WTC11 (cell line): Measurements from ENCODE around the gene ANKRD2. TPM values are rescaled to one million over a fixed set of nuclear protein-coding genes. Genes with fewer than 3 reads are reported as not detected.

Experiments used
- ATAC-seq: fragments of 200-7000 bp; cut with Tn5 transposase; 2 replicates; pipeline ENCODE4 v1.10.0; 2021; ENCODE audit warnings: mild to moderate bottlenecking, moderate library complexity
- CTCF ChIA-PET: fragments of 300-600 bp; sonication (Branson Sonifier 250); formaldehyde crosslinking; loops from one replicate; lab custom pipeline; 2021; ENCODE audit warnings: antibody characterized with exemption; lab: Charles Lee
- POLR2A ChIA-PET: fragments of 350-600 bp; sonication (Branson Sonifier 250); formaldehyde crosslinking; loops from one replicate; lab custom pipeline; 2021; ENCODE audit warnings: antibody characterized with exemption; lab: Charles Lee
- DNase-seq: peaks from one replicate; pipeline ENCODE4 v3.0.0; 2021; ENCODE audit warnings: low spot score
- H3K27ac Mint-ChIP-seq: 2 replicates; pipeline ENCODE4 v1.8.0; 2021; ENCODE audit warnings: mixed read lengths
- H3K27me3 Mint-ChIP-seq: 2 replicates; pipeline ENCODE4 v1.8.0; 2021; ENCODE audit warnings: low read depth, mild to moderate bottlenecking, moderate library complexity, mixed read lengths
- H3K36me3 Mint-ChIP-seq: 2 replicates; pipeline ENCODE4 v1.8.0; 2021; ENCODE audit warnings: mixed read lengths
- H3K4me1 Mint-ChIP-seq: 2 replicates; pipeline ENCODE4 v1.8.0; 2022; ENCODE audit warnings: mixed read lengths
- H3K4me3 Mint-ChIP-seq: 2 replicates; pipeline ENCODE4 v1.8.0; 2021; ENCODE audit warnings: mild to moderate bottlenecking, moderate library complexity, mixed read lengths
- H3K9me3 Mint-ChIP-seq: 2 replicates; pipeline ENCODE4 v1.8.0; 2021; ENCODE audit warnings: mixed read lengths
- E2F5 ChIP-seq: sonication (generic); formaldehyde crosslinking; IDR thresholded peaks from 2 replicates; pipeline ENCODE4 v1.8.1; 2022; ENCODE audit warnings: mild to moderate bottlenecking, moderate library complexity, missing genetic modification reagents
- ELF4 ChIP-seq: sonication (generic); formaldehyde crosslinking; IDR thresholded peaks from 2 replicates; pipeline ENCODE4 v1.8.1; 2022; ENCODE audit warnings: low read depth, mild to moderate bottlenecking, moderate library complexity, missing genetic modification reagents
- FOXK1 ChIP-seq: sonication (generic); formaldehyde crosslinking; IDR thresholded peaks from 2 replicates; pipeline ENCODE4 v1.8.0; 2022; ENCODE audit warnings: mild to moderate bottlenecking, moderate library complexity, missing genetic modification reagents
- NFATC4 ChIP-seq: fragments of 250-450 bp; sonication (Bioruptor Pico); IDR thresholded peaks from 2 replicates; pipeline ENCODE4 v1.9.0; 2021; ENCODE audit warnings: mild to moderate bottlenecking
- NR1H2 ChIP-seq: sonication (generic); formaldehyde crosslinking; IDR thresholded peaks from 2 replicates; pipeline ENCODE4 v1.9.0; 2021; ENCODE audit warnings: mild to moderate bottlenecking, moderate library complexity, missing genetic modification reagents
- PREB ChIP-seq: sonication (generic); formaldehyde crosslinking; IDR thresholded peaks from 2 replicates; pipeline ENCODE4 v1.8.1; 2022; ENCODE audit warnings: mild to moderate bottlenecking, missing genetic modification reagents, moderate library complexity, borderline replicate concordance
- SP1 ChIP-seq: sonication (generic); formaldehyde crosslinking; conservative IDR thresholded peaks from 2 replicates; pipeline ENCODE4 v1.8.1; 2022; ENCODE audit warnings: missing genetic modification reagents
- TEAD4 ChIP-seq: sonication (generic); formaldehyde crosslinking; IDR thresholded peaks from 2 replicates; pipeline ENCODE4 v1.8.0; 2022; ENCODE audit warnings: mild to moderate bottlenecking, missing genetic modification reagents
- USF2 ChIP-seq: sonication (generic); formaldehyde crosslinking; IDR thresholded peaks from 2 replicates; pipeline ENCODE4 v1.8.1; 2023; ENCODE audit warnings: mild to moderate bottlenecking, missing genetic modification reagents, moderate library complexity
- ZNF219 ChIP-seq: sonication (generic); formaldehyde crosslinking; IDR thresholded peaks from 2 replicates; pipeline ENCODE4 v1.8.0; 2023; ENCODE audit warnings: missing genetic modification reagents, mild to moderate bottlenecking, borderline replicate concordance
- total RNA-seq: library from RNA; stranded (reverse); gene quantifications from 3 replicates; pipeline ENCODE4 v1.2.3, GENCODE V29; 2021
- TF ChIP-seq, protein P1 (sequence below): sonication (generic); formaldehyde crosslinking; IDR thresholded peaks from 2 replicates; pipeline ENCODE4 v1.8.0; 2022; ENCODE audit warnings: missing genetic modification reagents

Gene ANKRD2
- total RNA-seq, 1 experiment from 2014 or later, result not detected

DNA sequence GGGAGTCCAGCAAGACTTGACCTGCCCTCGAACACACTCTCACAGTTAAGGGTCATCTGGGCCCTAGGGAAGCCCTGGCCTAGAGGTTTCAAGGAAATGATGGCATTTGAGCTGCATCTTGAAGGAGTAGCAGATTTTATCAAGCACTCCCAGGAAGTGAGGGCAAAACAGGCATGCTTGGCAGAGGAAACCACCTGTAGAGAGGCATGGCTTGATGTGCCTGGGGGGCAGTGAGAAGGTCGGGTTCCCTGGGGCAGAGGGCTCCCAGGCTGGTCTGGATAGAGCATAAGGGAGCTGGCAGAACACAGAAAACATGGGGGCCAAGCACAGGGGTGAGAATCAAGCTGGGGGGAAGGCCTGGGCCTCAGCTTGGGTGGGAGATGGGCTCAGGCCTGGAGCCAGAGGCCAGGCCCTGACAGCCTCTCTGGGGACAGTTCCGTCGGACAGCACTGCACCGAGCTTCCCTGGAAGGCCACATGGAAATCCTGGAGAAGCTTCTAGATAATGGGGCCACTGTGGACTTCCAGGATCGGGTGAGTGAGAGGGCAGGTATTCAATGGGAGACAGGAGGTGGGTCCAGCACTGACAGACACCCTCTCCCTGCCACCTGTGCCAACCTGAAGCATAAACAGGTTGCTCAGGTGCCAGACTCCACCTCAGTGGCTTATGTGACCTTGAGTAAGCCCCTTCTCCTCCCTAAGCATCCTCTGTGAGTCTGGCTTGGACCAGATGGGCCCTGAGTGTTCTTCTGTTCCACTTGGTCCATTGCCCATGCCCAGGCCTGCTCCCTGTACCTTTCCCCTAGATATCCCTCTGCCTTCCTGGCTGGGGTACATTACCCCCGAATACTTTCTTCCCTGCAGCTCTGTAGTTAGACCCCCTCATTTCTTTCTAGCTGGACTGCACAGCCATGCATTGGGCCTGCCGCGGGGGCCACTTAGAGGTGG is 8.1 kb downstream of the ANKRD2 start:
- Mint-ChIP-seq H3K9me3 (no peaks in the 10 kb centered on the region), H3K27me3 (no peaks in the 10 kb centered on the region), H3K27ac (no peak overlapping the region), H3K36me3 (no peaks in the 10 kb centered on the region), H3K4me3 (no peak overlapping the region), H3K4me1 (0 out of 2 replicates have a peak, but pooled peaks cover 7% of the 10 kb centered on the region)
- no peak for ATAC-seq
- POLR2A ChIA-PET, result no interaction called here
- TF ChIP-seq PREB (CRISPR knock-in tag) (no peak), ZNF219 (CRISPR knock-in tag) (no peak), NFATC4 (CRISPR knock-in tag) (no peak), SP1 (CRISPR knock-in tag) (no peak), TEAD4 (CRISPR knock-in tag) (no peak), NR1H2 (CRISPR knock-in tag) (no peak), USF2 (no peak), FOXK1 (CRISPR knock-in tag) (no peak)
- CTCF ChIA-PET, result interaction anchor here (1.9 to 2.3 kb wide), 3 partner anchors 8 to 46 kb away, joined by 6 to 11 read pairs (median 6); partner anchors contain the start of gene ANKRD2
- no peak for DNase-seq

DNA sequence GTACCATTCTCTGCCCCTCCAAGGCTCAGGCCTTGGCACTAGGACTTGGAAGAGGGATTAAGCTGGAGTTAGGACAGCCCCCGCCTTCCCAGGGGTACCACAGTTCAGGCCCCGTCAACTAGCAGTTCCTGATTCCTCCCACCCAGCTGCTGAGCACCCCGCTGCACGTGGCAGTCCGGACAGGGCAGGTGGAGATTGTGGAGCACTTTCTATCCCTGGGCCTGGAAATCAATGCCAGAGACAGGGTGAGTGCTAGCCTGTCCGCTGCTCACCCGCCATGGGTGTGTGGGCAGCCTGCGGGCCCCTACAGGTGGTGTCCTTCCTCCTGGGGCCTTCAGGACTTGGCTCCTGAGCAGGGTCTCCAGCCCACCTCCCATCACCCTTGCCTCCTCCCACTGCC is 9.6 kb downstream of the ANKRD2 start:
- ChIA-PET POLR2A (no interaction called here), CTCF (interaction anchor here (2.1 to 2.3 kb wide), 2 partner anchors 10 to 48 kb away, joined by 6 to 11 read pairs; partner anchors contain the start of gene ANKRD2)
- Mint-ChIP-seq H3K27ac (no peak overlapping the region), H3K9me3 (no peaks in the 10 kb centered on the region), H3K27me3 (no peaks in the 10 kb centered on the region), H3K36me3 (no peaks in the 10 kb centered on the region), H3K4me3 (no peak overlapping the region), H3K4me1 (0 out of 2 replicates have a peak, but pooled peaks cover 7% of the 10 kb centered on the region)
- ATAC-seq, result no peak
- no peak for DNase-seq
- TF ChIP-seq, protein P1, sequence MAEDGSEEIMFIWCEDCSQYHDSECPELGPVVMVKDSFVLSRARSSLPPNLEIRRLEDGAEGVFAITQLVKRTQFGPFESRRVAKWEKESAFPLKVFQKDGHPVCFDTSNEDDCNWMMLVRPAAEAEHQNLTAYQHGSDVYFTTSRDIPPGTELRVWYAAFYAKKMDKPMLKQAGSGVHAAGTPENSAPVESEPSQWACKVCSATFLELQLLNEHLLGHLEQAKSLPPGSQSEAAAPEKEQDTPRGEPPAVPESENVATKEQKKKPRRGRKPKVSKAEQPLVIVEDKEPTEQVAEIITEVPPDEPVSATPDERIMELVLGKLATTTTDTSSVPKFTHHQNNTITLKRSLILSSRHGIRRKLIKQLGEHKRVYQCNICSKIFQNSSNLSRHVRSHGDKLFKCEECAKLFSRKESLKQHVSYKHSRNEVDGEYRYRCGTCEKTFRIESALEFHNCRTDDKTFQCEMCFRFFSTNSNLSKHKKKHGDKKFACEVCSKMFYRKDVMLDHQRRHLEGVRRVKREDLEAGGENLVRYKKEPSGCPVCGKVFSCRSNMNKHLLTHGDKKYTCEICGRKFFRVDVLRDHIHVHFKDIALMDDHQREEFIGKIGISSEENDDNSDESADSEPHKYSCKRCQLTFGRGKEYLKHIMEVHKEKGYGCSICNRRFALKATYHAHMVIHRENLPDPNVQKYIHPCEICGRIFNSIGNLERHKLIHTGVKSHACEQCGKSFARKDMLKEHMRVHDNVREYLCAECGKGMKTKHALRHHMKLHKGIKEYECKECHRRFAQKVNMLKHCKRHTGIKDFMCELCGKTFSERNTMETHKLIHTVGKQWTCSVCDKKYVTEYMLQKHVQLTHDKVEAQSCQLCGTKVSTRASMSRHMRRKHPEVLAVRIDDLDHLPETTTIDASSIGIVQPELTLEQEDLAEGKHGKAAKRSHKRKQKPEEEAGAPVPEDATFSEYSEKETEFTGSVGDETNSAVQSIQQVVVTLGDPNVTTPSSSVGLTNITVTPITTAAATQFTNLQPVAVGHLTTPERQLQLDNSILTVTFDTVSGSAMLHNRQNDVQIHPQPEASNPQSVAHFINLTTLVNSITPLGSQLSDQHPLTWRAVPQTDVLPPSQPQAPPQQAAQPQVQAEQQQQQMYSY, result no peak

DNA sequence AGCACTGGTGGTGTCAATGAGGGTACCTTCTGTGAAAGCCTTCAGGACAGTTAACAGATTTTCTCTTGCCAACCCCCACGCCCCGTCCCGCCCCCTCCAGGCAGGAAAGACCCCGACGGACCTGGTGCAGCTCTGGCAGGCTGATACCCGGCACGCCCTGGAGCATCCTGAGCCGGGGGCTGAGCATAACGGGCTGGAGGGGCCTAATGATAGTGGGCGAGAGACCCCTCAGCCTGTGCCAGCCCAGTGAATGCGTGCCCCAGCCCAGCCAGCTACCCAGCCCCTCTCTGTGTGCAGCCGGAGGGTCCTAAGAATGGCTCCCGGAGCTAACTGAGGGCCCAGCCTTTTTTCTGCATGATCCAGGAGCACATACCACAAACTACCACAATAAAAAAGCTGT is 10.9 kb downstream of the ANKRD2 start:
- Mint-ChIP-seq H3K9me3 (no peaks in the 10 kb centered on the region), H3K4me1 (0 out of 2 replicates have a peak, but pooled peaks cover 7% of the 10 kb centered on the region), H3K27me3 (no peaks in the 10 kb centered on the region), H3K27ac (no peak overlapping the region)
- POLR2A ChIA-PET, result interaction anchor here (0.7 to 1.0 kb wide), 2 partner anchors 11 to 13 kb away, joined by 3 read pairs; partner anchors contain the start of gene ANKRD2
- DNase-seq (no peak), ATAC-seq (no peak)
- no peak for TF ChIP-seq ELF4
- no peak for TF ChIP-seq E2F5 (CRISPR knock-in tag)
- TF ChIP-seq, all 79 proteins: peak for 0
- CTCF ChIA-PET, result interaction anchor here (1.4 to 2.5 kb wide), 8 partner anchors 8 to 119 kb away, joined by 4 to 32 read pairs (median 6); partner anchors contain the start of genes ANKRD2 and MORN4
- Mint-ChIP-seq H3K4me3 (no peak overlapping the region), H3K36me3 (no peaks in the 10 kb centered on the region)
